ENCODE measurements around the gene KCNA5.

Gene KCNA5

DNA sequence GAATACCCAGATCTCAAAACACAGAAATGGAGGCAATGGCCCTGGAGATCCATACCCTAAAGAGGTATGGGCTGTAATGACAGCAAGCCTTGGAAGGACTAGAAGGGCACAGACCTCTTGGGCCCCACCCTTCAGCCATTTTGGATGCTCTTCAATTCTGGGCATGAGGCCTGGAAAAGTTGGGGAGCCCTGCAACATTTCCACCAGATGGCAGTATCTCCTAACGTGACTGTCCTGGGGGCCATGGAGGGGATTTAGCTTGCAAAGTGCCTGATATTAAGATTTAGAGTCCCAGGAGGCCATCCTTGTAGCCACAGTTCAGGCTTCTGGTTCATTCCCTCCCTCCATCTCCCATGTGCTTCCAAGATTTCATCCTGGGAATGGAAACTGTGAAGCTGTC is 30.2 kb downstream of the KCNA5 start:
- H3K27ac ChIP-seq (ENCODE audit: low read depth, low read length), result no peak overlapping the region
- H3K9me3 ChIP-seq (ENCODE audit: control insufficient read depth in 1 of 2, low read length in 2 of 2), result no peaks in the 10 kb centered on the region
- H3K4me1 ChIP-seq (ENCODE audit: control insufficient read depth in 1 of 2, insufficient read depth in 2 of 2, low read length in 2 of 2), result no peaks in the 10 kb centered on the region
- no peak overlapping the region for H3K4me3 ChIP-seq (ENCODE audit: low read depth in 1 of 2, low read length in 2 of 2)
- peaks cover 0 to 11% of the 10 kb centered on the region in 2 donors for H3K27me3 ChIP-seq (ENCODE audit: control insufficient read depth in 1 of 2, insufficient read depth in 2 of 2, low read length in 2 of 2)
- no peaks in the 10 kb centered on the region for H3K36me3 ChIP-seq (ENCODE audit: control insufficient read depth in 1 of 2, insufficient read depth in 2 of 2, low read length in 2 of 2)
- H3K9ac ChIP-seq (ENCODE audit: low read depth in 1 of 2, low read length in 2 of 2), result no peak overlapping the region

DNA sequence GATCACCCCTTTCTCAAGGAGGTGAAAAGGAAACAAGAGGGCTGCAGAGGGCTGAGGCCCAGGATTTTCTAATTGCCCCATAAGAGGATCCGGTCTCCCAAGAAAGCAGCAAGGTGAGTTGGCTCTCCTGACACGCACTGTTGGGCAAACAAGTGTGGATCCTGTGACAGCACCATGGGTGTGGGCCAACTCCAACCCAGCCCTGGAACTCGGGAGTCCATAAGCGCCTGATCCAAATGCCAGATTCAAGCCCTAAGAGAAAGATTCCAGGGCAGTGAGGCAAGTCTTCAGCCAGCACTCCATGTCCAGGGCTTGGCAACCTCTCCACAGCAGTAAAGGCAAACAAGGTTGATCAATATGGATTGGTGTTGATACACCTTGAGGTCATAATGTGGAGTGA is 33.1 kb downstream of the KCNA5 start:
- Histone ChIP-seq H3K27ac (ENCODE audit: low read depth, low read length) (no peak overlapping the region), H3K4me3 (ENCODE audit: low read depth in 1 of 2, low read length in 2 of 2) (no peak overlapping the region), H3K9me3 (ENCODE audit: control insufficient read depth in 1 of 2, low read length in 2 of 2) (no peaks in the 10 kb centered on the region), H3K9ac (ENCODE audit: low read depth in 1 of 2, low read length in 2 of 2) (no peak overlapping the region), H3K4me1 (ENCODE audit: control insufficient read depth in 1 of 2, insufficient read depth in 2 of 2, low read length in 2 of 2) (no peaks in the 10 kb centered on the region), H3K36me3 (ENCODE audit: control insufficient read depth in 1 of 2, insufficient read depth in 2 of 2, low read length in 2 of 2) (no peaks in the 10 kb centered on the region), H3K27me3 (ENCODE audit: control insufficient read depth in 1 of 2, insufficient read depth in 2 of 2, low read length in 2 of 2) (peaks cover 0 to 11% of the 10 kb centered on the region in 2 donors)

DNA sequence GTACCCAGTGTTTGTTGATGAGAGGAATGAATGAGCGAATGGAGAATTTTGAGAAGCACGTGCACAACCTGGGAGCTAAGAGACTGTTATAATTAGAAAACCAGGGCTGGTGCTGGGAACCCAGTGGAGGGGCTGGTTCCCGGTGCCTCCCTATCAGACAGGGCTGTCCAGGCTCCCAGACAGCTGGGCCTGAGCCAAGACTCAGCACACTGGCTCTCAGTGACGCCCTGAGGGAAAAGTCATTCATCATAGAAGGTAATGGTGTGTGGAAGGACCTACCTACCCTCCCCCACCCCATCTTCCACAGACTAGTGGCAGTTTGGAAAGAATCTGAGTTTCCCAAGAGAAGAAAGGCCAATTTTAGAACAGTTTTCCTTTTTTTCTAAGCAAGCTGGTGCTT is 34.7 kb downstream of the KCNA5 start:
- no peak overlapping the region for H3K27ac ChIP-seq (ENCODE audit: low read depth, low read length)
- H3K4me1 ChIP-seq (ENCODE audit: control insufficient read depth in 1 of 2, insufficient read depth in 2 of 2, low read length in 2 of 2), result no peaks in the 10 kb centered on the region
- no peak overlapping the region for H3K4me3 ChIP-seq (ENCODE audit: low read depth in 1 of 2, low read length in 2 of 2)

DNA sequence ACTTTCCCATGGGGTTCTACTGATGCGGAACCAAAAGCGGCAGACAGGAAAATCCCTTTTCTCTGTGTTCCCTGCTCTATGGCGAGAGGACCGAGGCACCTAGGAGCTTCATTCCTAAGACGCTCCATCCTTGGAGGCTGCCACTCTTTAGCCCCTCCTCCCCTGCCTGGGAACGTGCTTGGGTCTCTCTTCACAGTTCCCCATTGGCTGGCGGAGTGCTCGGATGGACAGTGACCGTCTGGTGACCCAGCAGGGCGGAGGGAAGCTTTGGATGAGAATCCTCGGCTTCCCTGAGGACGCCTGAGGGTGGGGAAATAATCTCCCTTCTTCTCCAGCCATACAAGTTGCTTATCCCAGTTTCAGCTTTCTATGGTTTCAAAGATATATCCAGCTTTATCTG is 37.3 kb downstream of the KCNA5 start:
- no peak overlapping the region for H3K27ac ChIP-seq (ENCODE audit: low read depth, low read length)
- no peaks in the 10 kb centered on the region for H3K4me1 ChIP-seq (ENCODE audit: control insufficient read depth in 1 of 2, insufficient read depth in 2 of 2, low read length in 2 of 2)
- no peak overlapping the region for H3K4me3 ChIP-seq (ENCODE audit: low read depth in 1 of 2, low read length in 2 of 2)
- peaks cover 0 to 11% of the 10 kb centered on the region in 2 donors for H3K27me3 ChIP-seq (ENCODE audit: control insufficient read depth in 1 of 2, insufficient read depth in 2 of 2, low read length in 2 of 2)
- no peaks in the 10 kb centered on the region for H3K36me3 ChIP-seq (ENCODE audit: control insufficient read depth in 1 of 2, insufficient read depth in 2 of 2, low read length in 2 of 2)
- H3K9ac ChIP-seq (ENCODE audit: low read depth in 1 of 2, low read length in 2 of 2), result no peak overlapping the region
- no peaks in the 10 kb centered on the region for H3K9me3 ChIP-seq (ENCODE audit: control insufficient read depth in 1 of 2, low read length in 2 of 2)

More for the DNA sequence above, 34.7 kb downstream of the KCNA5 start:
- Histone ChIP-seq H3K27me3 (ENCODE audit: control insufficient read depth in 1 of 2, insufficient read depth in 2 of 2, low read length in 2 of 2) (peaks cover 0 to 12% of the 10 kb centered on the region in 2 donors), H3K36me3 (ENCODE audit: control insufficient read depth in 1 of 2, insufficient read depth in 2 of 2, low read length in 2 of 2) (no peaks in the 10 kb centered on the region), H3K9ac (ENCODE audit: low read depth in 1 of 2, low read length in 2 of 2) (no peak overlapping the region), H3K9me3 (ENCODE audit: control insufficient read depth in 1 of 2, low read length in 2 of 2) (no peaks in the 10 kb centered on the region)

- H3K9ac ChIP-seq (ENCODE audit: low read depth in 1 of 2, low read length in 2 of 2), result no peak overlapping the region
- H3K4me1 ChIP-seq (ENCODE audit: control insufficient read depth in 1 of 2, insufficient read depth in 2 of 2, low read length in 2 of 2), result no peaks in the 10 kb centered on the region
- no peaks in the 10 kb centered on the region for H3K36me3 ChIP-seq (ENCODE audit: control insufficient read depth in 1 of 2, insufficient read depth in 2 of 2, low read length in 2 of 2)
- H3K27ac ChIP-seq (ENCODE audit: low read depth, low read length), result no peak overlapping the region
- peaks cover under 1 to 4% of the 10 kb centered on the region in 2 donors for H3K27me3 ChIP-seq (ENCODE audit: control insufficient read depth in 1 of 2, insufficient read depth in 2 of 2, low read length in 2 of 2)
- no peaks in the 10 kb centered on the region for H3K9me3 ChIP-seq (ENCODE audit: control insufficient read depth in 1 of 2, low read length in 2 of 2)
- no peak overlapping the region for H3K4me3 ChIP-seq (ENCODE audit: low read depth in 1 of 2, low read length in 2 of 2)
These were observed 40.5 kb downstream of the KCNA5 start for GRCh38 chr12:5083955-5084849.

DNA sequence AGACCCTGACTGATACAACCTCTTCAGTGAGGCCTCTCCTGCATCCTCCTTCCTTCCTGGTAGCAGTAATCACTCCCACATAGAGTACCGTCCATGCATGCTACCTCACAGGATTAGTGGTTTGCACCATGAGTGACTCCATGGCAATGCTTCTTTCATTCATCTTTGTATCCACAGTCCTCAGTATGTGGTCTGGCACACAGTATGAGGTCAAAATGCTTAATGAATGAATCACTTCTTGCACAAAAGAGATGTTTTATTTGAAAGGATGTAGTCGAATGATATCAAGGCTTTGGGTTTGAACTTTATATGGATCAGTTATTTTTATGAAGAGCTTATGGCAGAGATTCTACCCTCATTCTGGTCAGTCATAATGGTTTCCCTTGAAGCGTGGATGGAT is 42.2 kb downstream of the KCNA5 start:
- no peaks in the 10 kb centered on the region for H3K36me3 ChIP-seq (ENCODE audit: control insufficient read depth in 1 of 2, insufficient read depth in 2 of 2, low read length in 2 of 2)
- no peak overlapping the region for H3K27ac ChIP-seq (ENCODE audit: low read depth, low read length)
- peaks cover 2 to 4% of the 10 kb centered on the region in 2 donors for H3K27me3 ChIP-seq (ENCODE audit: control insufficient read depth in 1 of 2, insufficient read depth in 2 of 2, low read length in 2 of 2)
- H3K9me3 ChIP-seq (ENCODE audit: control insufficient read depth in 1 of 2, low read length in 2 of 2), result no peaks in the 10 kb centered on the region
- no peak overlapping the region for H3K9ac ChIP-seq (ENCODE audit: low read depth in 1 of 2, low read length in 2 of 2)
- H3K4me1 ChIP-seq (ENCODE audit: control insufficient read depth in 1 of 2, insufficient read depth in 2 of 2, low read length in 2 of 2), result no peaks in the 10 kb centered on the region
- no peak overlapping the region for H3K4me3 ChIP-seq (ENCODE audit: low read depth in 1 of 2, low read length in 2 of 2)

GRCh38 chr12:5087831-5088554 is 44.3 kb downstream of the KCNA5 start:
- Histone ChIP-seq H3K36me3 (ENCODE audit: control insufficient read depth in 1 of 2, insufficient read depth in 2 of 2, low read length in 2 of 2) (no peaks in the 10 kb centered on the region), H3K27ac (ENCODE audit: low read depth, low read length) (no peak overlapping the region), H3K4me3 (ENCODE audit: low read depth in 1 of 2, low read length in 2 of 2) (no peak overlapping the region), H3K9me3 (ENCODE audit: control insufficient read depth in 1 of 2, low read length in 2 of 2) (no peaks in the 10 kb centered on the region), H3K27me3 (ENCODE audit: control insufficient read depth in 1 of 2, insufficient read depth in 2 of 2, low read length in 2 of 2) (peaks cover 2 to 3% of the 10 kb centered on the region in 2 donors), H3K9ac (ENCODE audit: low read depth in 1 of 2, low read length in 2 of 2) (no peak overlapping the region), H3K4me1 (ENCODE audit: control insufficient read depth in 1 of 2, insufficient read depth in 2 of 2, low read length in 2 of 2) (no peaks in the 10 kb centered on the region)

GRCh38 chr12:5088586-5089264 is 45.0 kb downstream of the KCNA5 start:
- Histone ChIP-seq H3K27me3 (ENCODE audit: control insufficient read depth in 1 of 2, insufficient read depth in 2 of 2, low read length in 2 of 2) (peaks cover 0 to 2% of the 10 kb centered on the region in 2 donors), H3K36me3 (ENCODE audit: control insufficient read depth in 1 of 2, insufficient read depth in 2 of 2, low read length in 2 of 2) (no peaks in the 10 kb centered on the region), H3K27ac (ENCODE audit: low read depth, low read length) (no peak overlapping the region), H3K4me3 (ENCODE audit: low read depth in 1 of 2, low read length in 2 of 2) (no peak overlapping the region), H3K9ac (ENCODE audit: low read depth in 1 of 2, low read length in 2 of 2) (no peak overlapping the region), H3K9me3 (ENCODE audit: control insufficient read depth in 1 of 2, low read length in 2 of 2) (no peaks in the 10 kb centered on the region), H3K4me1 (ENCODE audit: control insufficient read depth in 1 of 2, insufficient read depth in 2 of 2, low read length in 2 of 2) (no peaks in the 10 kb centered on the region)

- Histone ChIP-seq H3K9me3 (ENCODE audit: control insufficient read depth in 1 of 2, low read length in 2 of 2) (no peaks in the 10 kb centered on the region), H3K27ac (ENCODE audit: low read depth, low read length) (no peak overlapping the region), H3K4me3 (ENCODE audit: low read depth in 1 of 2, low read length in 2 of 2) (no peak overlapping the region), H3K36me3 (ENCODE audit: control insufficient read depth in 1 of 2, insufficient read depth in 2 of 2, low read length in 2 of 2) (no peaks in the 10 kb centered on the region), H3K27me3 (ENCODE audit: control insufficient read depth in 1 of 2, insufficient read depth in 2 of 2, low read length in 2 of 2) (no peaks in the 10 kb centered on the region), H3K4me1 (ENCODE audit: control insufficient read depth in 1 of 2, insufficient read depth in 2 of 2, low read length in 2 of 2) (no peaks in the 10 kb centered on the region), H3K9ac (ENCODE audit: low read depth in 1 of 2, low read length in 2 of 2) (no peak overlapping the region)
These were observed 50.9 kb downstream of the KCNA5 start for GRCh38 chr12:5094551-5094950.

- Histone ChIP-seq H3K27me3 (ENCODE audit: control insufficient read depth in 1 of 2, insufficient read depth in 2 of 2, low read length in 2 of 2) (no peaks in the 10 kb centered on the region), H3K9me3 (ENCODE audit: control insufficient read depth in 1 of 2, low read length in 2 of 2) (no peaks in the 10 kb centered on the region), H3K27ac (ENCODE audit: low read depth, low read length) (no peak overlapping the region), H3K36me3 (ENCODE audit: control insufficient read depth in 1 of 2, insufficient read depth in 2 of 2, low read length in 2 of 2) (no peaks in the 10 kb centered on the region), H3K4me1 (ENCODE audit: control insufficient read depth in 1 of 2, insufficient read depth in 2 of 2, low read length in 2 of 2) (no peaks in the 10 kb centered on the region), H3K4me3 (ENCODE audit: low read depth in 1 of 2, low read length in 2 of 2) (no peak overlapping the region), H3K9ac (ENCODE audit: low read depth in 1 of 2, low read length in 2 of 2) (no peak overlapping the region)
These were observed 51.3 kb downstream of the KCNA5 start for GRCh38 chr12:5094986-5095385.

Data from duodenal mucosa (tissue), 2 donors.